GM21390 (cell line): ENCODE data around the gene CNTNAP4.

Experiments used
- ATAC-seq: cut with Tn5 transposase; IDR thresholded peaks from one replicate; pipeline ENCODE4 v1.9.1; 2021; ENCODE audit not compliant: unreplicated experiment

CNTNAP4 gene

GRCh38 chr16:76574651-76575050 lies 297.4 kb downstream of the CNTNAP4 start:
- no peak for ATAC-seq

GRCh38 chr16:76576526-76576925 lies 299.3 kb downstream of the CNTNAP4 start:
- no peak for ATAC-seq

- ATAC-seq, result peak; percentile 87
Observed at GRCh38 chr16:76577003-76577402, 299.8 kb downstream of the CNTNAP4 start.

- no peak for ATAC-seq
Observed at GRCh38 chr16:76579277-76579922, 302.2 kb downstream of the CNTNAP4 start.

GRCh38 chr16:76583466-76583865 lies 306.3 kb downstream of the CNTNAP4 start:
- ATAC-seq, result no peak

GRCh38 chr16:76583945-76584344 lies 306.7 kb downstream of the CNTNAP4 start:
- ATAC-seq, result no peak

- no peak for ATAC-seq
Observed at GRCh38 chr16:76598498-76598897, 321.3 kb downstream of the CNTNAP4 start.

- ATAC-seq, result no peak
Observed at GRCh38 chr16:76607317-76607716, 330.1 kb downstream of the CNTNAP4 start.
